DMS 273 (cell line): ENCODE data around the gene ZNF839.

Source experiments
- DNase-seq: peaks from one replicate; lab custom pipeline; 2025; ENCODE audit not compliant: unreplicated experiment; lab: John Stamatoyannopoulos, UW

Gene ZNF839

GRCh38 chr14:102371361-102371760 lies 51.8 kb downstream of the ZNF839 start:
- DNase-seq = no peak

- no peak for DNase-seq
These were observed 53.6 kb downstream of the ZNF839 start for GRCh38 chr14:102373110-102373509.

- no peak for DNase-seq
These were observed 54.7 kb downstream of the ZNF839 start for GRCh38 chr14:102374264-102374663.

GRCh38 chr14:102375119-102375518 lies 55.6 kb downstream of the ZNF839 start:
- no peak for DNase-seq

GRCh38 chr14:102377696-102378095 lies 58.1 kb downstream of the ZNF839 start:
- DNase-seq = no peak

GRCh38 chr14:102378830-102379229 lies 59.3 kb downstream of the ZNF839 start:
- no peak for DNase-seq

- DNase-seq = no peak
These were observed 67.5 kb downstream of the ZNF839 start for GRCh38 chr14:102387086-102387485.

- no peak for DNase-seq
These were observed 69.7 kb downstream of the ZNF839 start for GRCh38 chr14:102389246-102389645.

GRCh38 chr14:102390064-102390855 lies 70.7 kb downstream of the ZNF839 start:
- DNase-seq = no peak
